ENCODE results near the gene ZNF814.
"Not testable (repeated sequence)": the region's sequence is repeated elsewhere in the genome, so short reads cannot be mapped to it uniquely, and the experiment has no call there.

ZNF814 gene

GRCh38 chr19:57815247-57816075 lies 73.4 kb downstream of the ZNF814 start:
- DNase-seq (ENCODE audit: insufficient read length, low spot score): no peak
- FAIRE-seq: no peak
- no peak for TF ChIP-seq POLR2A (IDR thresholded peaks at IDR 0.05; ENCODE audit: low read depth, low read length)

GRCh38 chr19:57814505-57815246 lies 74.2 kb downstream of the ZNF814 start, which contains the start of gene ZNF552:
TSS of gene ZNF552 (minus strand) at chr19:57814913. CDS start at chr19:57814743, 170 bp downstream.
- FAIRE-seq (no peak), DNase-seq (ENCODE audit: insufficient read length, low spot score) (peak; percentile 56)
- TF ChIP-seq POLR2A (IDR thresholded peaks at IDR 0.05; ENCODE audit: low read depth, low read length): peak; percentile 70

- FAIRE-seq (no peak), DNase-seq (ENCODE audit: insufficient read length, low spot score) (no peak)
- TF ChIP-seq POLR2A (IDR thresholded peaks at IDR 0.05; ENCODE audit: low read depth, low read length): no peak
Observed at GRCh38 chr19:57813919-57814504, 74.8 kb downstream of the ZNF814 start.

GRCh38 chr19:57812975-57813820 lies 75.6 kb downstream of the ZNF814 start:
- DNase-seq (ENCODE audit: insufficient read length, low spot score); FAIRE-seq: not testable (repeated sequence)

GRCh38 chr19:57812226-57812625 lies 76.6 kb downstream of the ZNF814 start:
- no peak for FAIRE-seq
- DNase-seq (ENCODE audit: insufficient read length, low spot score): no peak
- TF ChIP-seq POLR2A (IDR thresholded peaks at IDR 0.05; ENCODE audit: low read depth, low read length): no peak

- DNase-seq (ENCODE audit: insufficient read length, low spot score); FAIRE-seq: not testable (repeated sequence)
Observed at GRCh38 chr19:57810410-57811295, 78.2 kb downstream of the ZNF814 start.

- FAIRE-seq: no peak
- no peak for TF ChIP-seq POLR2A (IDR thresholded peaks at IDR 0.05; ENCODE audit: low read depth, low read length)
- no peak for DNase-seq (ENCODE audit: insufficient read length, low spot score)
Observed at GRCh38 chr19:57807541-57807940, 81.3 kb downstream of the ZNF814 start.

- peak; percentile 52 for DNase-seq (ENCODE audit: insufficient read length, low spot score)
- no peak for FAIRE-seq
- peak; percentile 39 for TF ChIP-seq POLR2A (IDR thresholded peaks at IDR 0.05; ENCODE audit: low read depth, low read length)
Observed at GRCh38 chr19:57803594-57804325, 85.1 kb downstream of the ZNF814 start.

GRCh38 chr19:57803265-57803593 lies 85.6 kb downstream of the ZNF814 start:
- no peak for TF ChIP-seq POLR2A (IDR thresholded peaks at IDR 0.05; ENCODE audit: low read depth, low read length)
- no peak for FAIRE-seq
- peak; percentile 47 for DNase-seq (ENCODE audit: insufficient read length, low spot score)

- no peak for TF ChIP-seq POLR2A (IDR thresholded peaks at IDR 0.05; ENCODE audit: low read depth, low read length)
- DNase-seq (ENCODE audit: insufficient read length, low spot score): no peak
- FAIRE-seq: no peak
Observed at GRCh38 chr19:57802269-57802668, 86.6 kb downstream of the ZNF814 start.

- DNase-seq (ENCODE audit: insufficient read length, low spot score) (no peak), FAIRE-seq (no peak)
- no peak for TF ChIP-seq POLR2A (IDR thresholded peaks at IDR 0.05; ENCODE audit: low read depth, low read length)
Observed at GRCh38 chr19:57800696-57801095, 88.1 kb downstream of the ZNF814 start.
